NK-92 treated with Interleukin-12 subunit alpha and Interleukin-12 subunit beta, amount 100 ng/mL, for 24 hours (cell line): ENCODE data around the gene MINK1.
A peak's percentile ranks its signal among the peaks of the same experiment; 100 is the strongest.

Experiments used
- DNase-seq: peaks from one replicate; lab custom pipeline; 2025; lab: John Stamatoyannopoulos, UW

Gene MINK1

DNA sequence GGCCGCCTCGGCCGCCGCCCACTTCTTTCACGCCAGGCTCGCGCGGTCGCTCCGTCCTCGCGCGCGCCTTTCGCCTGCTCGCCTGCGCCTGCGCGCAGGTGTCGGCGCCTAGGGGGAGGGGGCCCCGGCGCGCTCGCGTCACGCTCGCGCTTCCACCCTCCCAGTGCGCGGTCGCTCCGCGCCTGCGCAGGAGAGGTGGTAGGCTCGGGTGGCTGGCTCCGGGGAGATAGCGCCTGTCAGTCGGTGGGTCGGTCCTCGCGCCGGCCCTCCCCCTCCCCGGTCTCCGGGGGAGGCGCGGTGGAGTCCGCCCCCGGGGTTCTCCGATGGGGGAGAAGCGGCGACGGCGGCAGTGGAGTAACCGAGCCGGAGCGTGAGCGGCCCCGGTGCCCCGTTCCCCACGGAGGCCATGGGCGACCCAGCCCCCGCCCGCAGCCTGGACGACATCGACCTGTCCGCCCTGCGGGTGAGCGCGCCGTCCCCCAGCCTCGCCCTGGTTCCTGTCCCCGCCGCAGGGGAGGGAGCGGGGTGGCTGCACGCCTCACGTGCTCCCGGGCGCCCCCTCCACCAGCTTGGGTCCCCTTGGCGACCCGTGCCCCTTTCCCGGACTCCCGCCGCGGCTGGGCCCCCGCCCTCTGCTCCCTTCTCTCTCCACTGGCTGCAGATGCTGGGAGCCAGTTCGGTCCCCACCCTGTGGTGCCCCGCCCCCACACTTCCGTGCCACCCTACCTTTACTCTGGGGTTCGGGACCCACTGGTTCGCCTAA is at the start of gene MINK1:
MINK1 (plus strand) TSS at position 163 of the 763 bp plus-strand sequence; CDS start at position 407, 244 bp downstream.
- peak; percentile 78 for DNase-seq

DNA sequence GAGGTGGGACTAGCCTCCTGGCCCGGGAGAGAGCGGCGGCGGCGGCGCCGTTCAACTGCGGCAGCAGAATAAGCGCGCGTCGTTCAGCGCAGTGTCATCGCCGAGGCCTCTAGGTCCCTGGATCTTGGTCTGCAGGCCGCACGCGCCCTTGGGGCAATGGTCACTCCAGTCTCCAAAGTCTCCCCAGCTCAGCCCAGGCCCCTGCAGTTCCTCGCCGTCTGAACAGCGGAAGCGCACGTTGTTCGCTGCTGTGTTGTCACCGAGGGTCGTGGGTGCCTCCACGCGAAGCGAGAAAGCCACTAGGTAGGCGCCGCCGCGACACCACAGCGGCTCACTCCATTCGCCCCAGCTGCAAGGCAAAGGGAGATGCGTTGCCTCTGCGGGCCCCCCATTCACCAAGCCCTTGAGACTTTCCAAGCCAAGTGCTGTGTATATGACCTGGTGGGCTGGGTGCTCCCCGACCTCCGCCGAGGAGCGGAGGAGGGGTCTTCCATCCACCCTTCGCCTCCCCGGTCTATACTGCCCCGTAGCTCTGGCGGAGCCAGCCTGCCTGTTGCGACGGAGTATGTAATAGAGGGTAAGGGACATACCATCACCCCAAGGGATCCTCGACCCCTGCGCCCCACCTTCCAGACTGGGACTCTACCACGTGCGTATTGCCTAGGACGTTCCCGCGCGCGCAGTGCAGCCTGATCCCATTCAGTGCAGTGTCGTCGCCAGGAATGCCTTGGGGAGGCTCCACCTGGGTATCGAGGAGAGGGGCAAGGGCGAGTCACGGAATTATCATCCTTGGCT is 47.6 kb upstream of the MINK1 start:
- DNase-seq: no peak

DNA sequence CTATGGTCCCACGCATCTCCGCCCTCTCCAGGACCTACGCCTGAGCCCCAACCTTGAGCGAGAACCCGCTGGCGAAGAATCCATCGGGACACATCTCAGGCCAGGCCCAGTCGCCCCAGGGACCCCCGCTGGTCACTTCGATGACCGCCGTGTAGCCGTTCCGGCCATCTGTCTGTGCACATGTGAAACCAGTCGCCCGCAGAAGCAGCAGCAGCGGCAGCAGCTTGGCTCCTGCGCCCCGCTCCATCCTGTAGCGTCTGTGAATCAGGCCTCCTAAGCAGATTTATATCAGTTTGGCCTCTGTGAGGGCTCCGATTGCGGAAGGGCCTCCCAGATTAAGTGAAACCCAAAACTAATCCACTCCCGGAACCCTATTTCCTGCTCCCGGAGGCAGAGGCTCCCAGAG is 47.0 kb upstream of the MINK1 start, which contains the start of gene VMO1:
VMO1 (minus strand) TSS at position 259 of the 406 bp plus-strand sequence; CDS start at position 247, 12 bp downstream.
- DNase-seq: no peak

DNA sequence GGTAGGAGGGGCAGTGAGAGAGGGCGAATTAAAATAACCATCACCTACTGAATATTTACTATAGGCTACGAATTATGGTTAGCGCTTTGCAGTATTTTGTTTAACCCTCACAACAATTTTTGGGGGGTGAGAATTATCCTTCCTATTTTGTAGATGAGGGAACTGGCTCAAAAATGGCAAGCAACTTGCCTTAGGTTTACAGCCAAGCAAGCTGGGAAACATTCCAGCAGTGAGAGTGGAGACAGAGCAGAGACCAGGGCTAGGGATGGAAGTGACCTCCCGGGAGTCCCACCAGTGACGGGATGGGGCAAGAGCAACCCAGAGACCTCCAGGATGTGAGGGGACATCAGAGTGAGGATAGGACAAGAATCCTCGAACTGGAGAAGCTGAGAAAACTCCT is 46.6 kb upstream of the MINK1 start:
- no peak for DNase-seq

DNA sequence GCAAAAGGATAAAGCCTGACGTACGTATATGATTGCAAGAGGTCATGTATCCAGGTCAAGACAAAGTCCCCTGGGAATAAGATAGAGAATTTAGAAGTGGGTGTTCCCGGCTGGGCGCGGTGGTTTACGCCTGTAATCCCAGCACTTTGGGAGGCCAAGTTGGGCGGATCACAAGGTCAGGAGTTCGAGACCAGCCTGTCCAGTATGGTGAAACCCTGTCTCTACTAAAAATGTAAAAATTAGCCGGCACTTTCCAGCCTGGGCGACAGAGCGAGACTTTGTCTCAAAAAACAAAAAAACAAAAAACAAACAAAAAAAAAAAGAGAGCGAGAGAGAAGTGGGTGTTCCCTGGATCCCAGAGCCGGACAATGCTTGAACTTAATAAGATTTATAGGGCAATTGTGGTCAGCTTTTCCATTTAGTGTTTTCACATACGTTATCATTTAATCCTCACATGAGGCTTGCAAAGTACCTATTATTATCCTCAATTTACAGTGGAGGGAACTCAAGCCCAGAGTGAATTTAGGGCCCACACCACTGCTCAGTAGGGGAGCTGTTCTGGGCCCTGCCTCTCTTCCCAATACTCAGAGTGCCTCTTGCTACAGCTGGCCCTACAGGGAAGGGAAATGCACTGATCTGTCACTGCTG is 44.9 kb upstream of the MINK1 start:
- DNase-seq: no peak

DNA sequence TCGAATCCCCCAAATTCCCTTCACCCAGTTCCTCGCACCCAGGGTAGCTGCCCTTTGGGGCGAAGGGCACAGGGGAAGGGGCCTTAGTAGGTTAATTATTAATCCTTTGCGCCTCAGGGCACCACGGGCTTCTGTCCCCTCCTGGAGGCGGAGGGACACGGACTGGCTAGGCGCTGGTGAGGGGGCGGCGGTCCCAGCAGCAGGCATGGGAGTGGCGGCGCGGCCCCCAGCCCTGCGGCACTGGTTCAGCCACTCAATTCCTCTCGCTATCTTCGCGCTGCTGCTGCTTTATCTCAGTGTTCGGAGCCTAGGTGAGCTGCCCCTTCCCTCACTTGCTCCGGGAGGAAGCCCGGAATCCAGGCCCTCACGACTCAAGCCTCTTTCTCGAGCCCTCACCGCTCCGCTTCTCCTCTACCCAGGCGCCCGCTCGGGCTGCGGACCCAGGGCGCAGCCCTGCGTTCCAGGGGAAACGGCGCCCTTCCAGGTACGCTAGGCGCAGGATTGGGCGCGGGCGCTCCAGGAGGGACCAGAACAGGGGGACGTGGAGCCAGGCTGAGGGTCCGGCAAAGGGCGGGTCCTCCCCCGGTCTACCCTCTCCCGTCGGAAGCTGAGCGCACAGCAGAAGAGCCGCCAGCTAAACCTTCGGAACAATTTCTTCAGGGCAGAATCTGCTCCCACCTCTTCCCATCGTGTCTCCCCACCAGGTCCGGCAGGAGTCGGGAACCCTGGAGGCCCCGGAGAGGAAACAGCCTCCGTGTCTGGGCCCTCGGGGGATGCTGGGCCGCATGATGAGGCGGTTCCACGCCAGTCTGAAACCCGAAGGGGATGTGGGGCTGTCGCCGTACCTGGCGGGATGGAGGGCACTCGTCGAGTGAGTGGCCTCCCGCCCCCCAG is 44.1 kb upstream of the MINK1 start, which contains the start of gene GLTPD2:
GLTPD2 (plus strand) TSS at position 158 of the 894 bp plus-strand sequence; CDS start at position 206, 48 bp downstream.
- DNase-seq: no peak

DNA sequence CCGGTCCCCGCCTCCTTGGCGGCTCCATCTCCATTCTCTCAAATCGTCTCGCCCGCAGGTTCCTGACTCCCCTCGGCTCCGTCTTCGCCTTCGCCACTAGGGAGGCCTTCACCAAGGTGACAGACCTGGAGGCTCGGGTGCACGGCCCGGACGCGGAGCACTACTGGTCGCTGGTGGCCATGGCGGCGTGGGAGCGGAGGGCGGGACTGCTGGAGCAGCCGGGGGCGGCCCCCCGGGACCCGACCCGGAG is 43.5 kb upstream of the MINK1 start:
- no peak for DNase-seq

DNA sequence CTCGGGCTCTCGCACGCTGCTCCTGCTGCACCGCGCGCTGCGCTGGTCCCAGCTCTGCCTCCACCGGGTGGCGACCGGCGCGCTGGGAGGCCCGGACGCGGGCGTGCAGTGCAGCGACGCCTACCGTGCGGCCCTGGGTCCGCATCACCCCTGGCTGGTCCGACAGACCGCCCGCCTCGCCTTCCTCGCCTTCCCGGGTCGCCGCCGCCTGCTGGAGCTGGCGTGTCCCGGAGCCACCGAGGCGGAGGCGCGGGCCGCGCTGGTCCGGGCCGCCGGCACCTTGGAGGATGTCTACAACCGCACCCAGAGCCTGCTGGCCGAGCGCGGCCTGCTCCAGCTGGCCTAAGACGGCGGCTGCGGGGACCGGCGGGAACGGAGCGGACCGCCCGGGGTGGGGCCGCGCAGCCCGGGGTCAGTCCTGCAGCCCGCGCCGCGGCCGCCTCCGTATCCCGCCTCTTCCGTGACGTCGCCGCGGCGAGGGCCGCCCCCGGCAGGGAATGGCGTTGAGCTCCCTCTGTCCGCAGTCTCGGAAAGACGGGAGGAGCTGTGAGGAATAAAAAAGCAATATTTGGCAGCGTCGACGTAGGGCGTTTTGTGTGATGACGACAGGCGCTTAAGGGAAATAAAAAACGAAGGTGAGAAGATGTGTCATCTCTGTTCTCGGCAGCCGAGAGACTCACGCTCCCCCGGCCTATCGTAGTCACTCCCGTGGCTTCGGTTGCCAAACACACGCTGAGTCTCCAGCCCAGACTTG is 43.0 kb upstream of the MINK1 start:
- DNase-seq: peak; percentile 76

DNA sequence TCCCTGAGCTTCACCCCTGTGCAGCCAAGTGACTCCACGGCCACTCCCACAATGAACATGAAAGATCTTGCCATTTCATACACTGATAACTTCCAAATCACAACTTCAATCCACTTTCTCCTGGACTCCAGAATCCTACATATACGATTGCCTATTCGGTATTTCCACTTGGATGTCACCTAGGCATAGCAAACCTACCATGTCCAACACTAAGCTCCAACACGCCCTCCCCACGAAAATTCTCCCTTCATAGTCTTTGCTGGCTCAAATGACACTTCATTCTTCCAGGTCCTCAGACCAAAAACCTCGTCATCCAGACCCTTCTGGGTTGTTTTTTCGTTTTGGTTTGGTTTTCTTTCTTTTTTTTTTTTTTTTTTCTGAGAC is 42.4 kb upstream of the MINK1 start:
- DNase-seq: no peak

DNA sequence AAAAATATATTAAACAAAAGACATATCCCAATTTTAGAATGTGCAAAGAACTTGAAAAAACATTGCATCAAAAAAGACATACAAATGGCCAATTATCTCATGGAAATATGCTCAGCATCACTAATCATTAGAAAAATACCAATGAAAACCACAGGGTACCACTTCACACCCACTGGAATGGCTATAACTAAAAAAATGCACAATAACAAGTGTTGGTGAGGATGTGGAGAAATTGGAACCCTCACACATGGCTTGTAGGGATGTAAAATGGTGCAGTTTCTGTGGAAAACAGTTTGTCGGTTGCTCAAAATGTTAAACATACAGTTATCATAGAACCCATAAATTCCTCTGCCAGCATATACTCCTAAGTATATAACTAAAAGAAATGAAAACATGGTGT is 38.0 kb upstream of the MINK1 start:
- no peak for DNase-seq

DNA sequence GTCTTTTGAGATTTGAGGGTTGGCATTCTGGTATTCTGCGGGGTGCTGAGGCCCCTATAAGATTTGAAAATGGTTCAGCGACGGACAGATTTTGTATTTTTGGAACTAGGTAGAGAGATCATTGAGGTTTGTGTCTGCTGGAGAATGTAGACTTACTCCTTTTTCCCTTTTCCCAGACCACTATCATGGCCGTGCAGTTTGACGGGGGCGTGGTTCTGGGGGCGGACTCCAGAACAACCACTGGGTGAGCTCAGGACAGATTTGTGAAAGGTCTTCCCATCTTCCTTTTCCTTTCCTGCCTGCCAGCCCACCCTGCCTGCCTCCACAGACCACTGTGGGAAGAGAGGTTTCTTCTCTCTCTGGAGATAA is 36.6 kb upstream of the MINK1 start:
- no peak for DNase-seq

DNA sequence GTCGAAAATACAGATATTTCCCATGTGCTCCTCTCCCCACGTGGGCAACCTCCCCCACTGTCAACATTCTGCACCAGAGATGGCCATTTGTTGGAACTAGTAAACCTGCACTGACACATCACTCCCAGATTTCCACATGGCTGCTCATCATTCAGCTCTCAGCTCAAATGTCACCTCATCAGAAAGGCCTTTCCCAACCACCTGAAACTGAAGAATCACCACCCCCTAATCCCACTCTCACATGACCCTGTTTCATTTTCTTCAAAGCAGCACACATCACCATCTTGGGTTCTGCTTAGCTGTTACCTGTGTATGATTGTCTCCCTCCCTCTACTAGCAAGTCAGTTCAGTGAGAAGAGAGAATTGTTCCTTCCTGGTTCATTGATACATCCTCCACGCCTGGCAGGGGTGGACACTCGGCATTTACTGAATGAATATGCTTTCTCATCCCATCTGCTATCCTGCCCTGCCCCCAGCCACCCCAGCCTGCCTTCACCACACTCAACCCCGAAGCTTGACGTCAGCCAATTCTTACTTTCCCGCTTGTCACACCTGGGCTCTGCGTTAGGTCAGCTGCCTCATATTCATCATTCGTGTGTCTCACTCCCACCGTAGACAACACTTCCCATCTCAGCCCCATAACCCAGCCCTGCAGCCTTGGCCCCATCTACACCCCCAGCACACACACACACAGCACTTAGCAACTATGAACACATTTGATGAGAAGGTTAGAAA is 32.5 kb upstream of the MINK1 start:
- no peak for DNase-seq

DNA sequence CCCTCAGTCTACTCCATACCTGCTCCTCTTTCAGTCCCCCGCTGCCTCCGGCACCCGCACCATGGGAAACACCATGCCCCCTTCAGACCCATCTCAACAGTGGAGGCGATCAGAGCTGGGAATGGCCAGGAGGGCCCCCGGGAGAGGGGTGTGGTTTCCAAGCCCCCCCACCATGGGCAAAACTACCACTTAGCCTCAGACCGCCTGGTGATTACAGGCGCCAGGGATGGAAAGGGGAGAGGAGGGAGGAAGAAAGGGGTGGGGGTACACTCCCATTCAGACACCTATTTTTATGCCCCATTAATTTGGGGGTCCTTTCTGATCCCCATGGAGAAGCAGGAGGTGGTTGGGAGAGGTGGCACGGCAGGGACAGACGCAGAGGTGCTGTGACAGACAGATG is 30.9 kb upstream of the MINK1 start, which contains the start of gene C17orf114:
C17orf114 (minus strand) TSS at position 101 of the 400 bp plus-strand sequence.
- DNase-seq: no peak

DNA sequence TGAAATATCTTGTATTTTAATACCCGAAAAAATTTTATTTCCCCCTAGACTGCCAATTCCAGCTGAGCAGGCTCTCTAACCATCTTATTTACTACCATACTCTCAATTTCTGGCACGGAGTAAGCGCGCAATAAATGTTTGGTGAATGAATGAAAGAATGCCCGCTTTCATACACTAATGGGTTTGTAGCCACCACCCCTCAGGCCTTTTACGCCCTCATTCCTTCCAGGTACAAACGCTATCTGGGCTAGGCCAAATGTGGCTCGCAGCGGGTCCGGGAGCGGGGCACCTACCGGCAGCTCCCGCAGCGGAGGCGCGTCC is 26.7 kb upstream of the MINK1 start:
- no peak for DNase-seq

DNA sequence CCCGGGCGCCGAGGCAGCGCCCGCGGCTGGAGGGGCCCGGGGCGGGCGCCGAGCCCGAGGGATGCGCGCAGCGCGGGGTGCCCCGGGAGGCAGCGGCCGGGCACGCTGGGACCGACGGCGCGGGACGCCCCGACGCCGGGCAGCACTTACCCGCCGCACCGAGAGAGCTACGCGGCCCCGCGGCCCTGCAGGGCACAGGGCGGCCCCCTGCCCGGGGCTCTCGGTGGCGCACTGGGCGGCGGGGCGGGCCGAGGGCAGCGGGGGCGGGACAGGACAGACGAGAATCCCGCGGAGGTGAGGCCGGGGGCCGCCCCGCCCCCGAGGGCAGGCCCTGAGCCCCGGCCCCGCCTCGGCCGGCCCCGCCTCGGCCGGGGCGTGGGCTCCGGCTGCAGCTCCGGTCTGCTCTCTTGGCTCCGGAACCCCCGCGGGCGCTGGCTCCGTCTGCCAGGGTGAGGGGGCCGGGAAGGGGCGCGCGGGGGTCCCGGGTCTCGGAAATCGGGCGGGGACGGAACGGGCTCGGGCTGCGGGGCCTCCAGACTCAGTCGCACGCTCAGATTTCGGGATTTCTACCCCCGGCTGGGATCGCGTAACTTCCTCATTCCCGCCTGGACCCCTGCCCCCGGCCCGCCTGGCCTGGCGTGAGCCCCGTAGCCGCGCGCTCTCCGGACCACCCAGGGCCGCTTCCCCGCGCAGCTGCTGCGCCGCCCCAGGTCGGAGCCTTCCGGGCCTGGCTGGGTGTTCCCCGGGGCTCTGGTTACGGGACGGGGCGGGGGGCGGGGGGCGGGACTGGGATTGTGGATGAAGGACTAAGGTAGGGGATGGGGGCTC is 26.1 kb upstream of the MINK1 start, which contains the start of gene PLD2:
PLD2 (plus strand) TSS at position 376 of the 828 bp plus-strand sequence. CDS start 621 bp downstream, outside the sequence.
- peak; percentile 57 for DNase-seq

DNA sequence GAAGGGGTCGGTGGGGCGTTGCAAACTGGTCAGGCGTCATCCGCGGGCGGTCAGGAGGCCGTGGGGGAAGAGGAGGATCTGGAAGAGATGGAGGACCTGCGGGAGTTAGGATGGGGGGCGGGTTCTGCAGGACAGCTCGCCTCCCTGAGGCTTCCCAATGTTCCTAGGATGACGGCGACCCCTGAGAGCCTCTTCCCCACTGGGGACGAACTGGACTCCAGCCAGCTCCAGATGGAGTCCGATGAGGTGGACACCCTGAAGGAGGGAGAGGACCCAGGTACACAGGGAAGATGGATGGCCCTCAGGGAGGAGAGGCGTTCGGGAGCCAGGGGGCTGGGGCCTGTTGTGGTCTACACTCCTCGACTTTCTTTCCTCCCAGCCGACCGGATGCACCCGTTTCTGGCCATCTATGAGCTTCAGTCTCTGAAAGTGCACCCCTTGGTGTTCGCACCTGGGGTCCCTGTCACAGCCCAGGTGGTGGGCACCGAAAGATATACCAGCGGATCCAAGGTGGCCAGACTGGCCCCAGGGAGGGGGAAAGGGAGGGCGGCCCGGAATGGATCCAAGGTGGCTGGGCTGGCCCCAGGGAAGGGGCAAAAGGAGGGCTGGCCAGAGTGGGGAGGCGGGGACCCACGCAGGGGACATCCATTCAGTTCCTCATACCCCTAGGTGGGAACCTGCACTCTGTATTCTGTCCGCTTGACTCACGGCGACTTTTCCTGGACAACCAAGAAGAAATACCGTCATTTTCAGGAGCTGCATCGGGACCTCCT is 25.3 kb upstream of the MINK1 start:
- no peak for DNase-seq

DNA sequence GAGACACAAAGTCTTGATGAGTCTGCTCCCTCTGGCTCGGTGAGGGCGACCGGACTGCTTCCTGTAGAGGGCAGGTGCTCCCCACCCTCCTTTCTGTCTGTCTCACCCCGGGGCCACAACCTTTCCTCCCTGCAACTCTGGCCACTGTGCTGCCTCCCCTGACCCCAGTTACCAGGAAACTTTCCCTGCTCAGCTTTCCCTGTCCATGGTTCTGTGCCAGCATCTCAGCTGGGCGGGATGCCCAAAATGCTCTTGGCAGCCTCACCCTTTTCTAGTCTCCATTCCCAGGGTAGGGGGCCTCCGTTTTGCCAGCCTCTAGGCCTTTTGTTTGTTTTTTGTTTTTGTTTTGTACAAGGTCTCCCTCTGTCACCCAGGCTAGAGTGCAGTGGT is 24.8 kb upstream of the MINK1 start:
- DNase-seq: no peak

DNA sequence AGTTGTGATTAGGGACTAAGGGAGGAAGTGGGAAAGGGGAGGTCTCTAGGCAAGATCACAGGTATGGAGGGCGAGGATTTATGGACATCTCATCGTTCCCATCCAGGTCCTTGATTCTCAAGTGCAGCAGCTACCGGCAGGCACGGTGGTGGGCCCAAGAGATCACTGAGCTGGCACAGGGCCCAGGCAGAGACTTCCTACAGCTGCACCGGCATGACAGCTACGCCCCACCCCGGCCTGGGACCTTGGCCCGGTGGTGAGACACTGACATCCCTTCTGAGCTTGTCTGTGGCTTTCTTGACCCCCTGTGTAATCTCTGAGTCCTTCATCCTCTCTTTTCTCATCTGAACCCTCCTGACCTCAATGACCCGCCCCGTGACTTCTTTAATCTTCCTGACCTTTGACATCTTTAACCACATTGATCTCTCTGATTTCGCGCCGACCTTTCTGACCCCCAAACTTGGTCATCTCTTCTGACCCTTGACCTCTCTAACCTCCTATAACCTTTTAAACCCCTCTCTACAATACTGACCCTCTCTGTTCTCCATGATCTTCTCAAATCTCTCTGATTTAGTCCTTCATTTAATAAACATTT is 22.3 kb upstream of the MINK1 start:
- no peak for DNase-seq
